ENCODE measurements around the gene PHACTR1. TPM values are rescaled to one million over a fixed set of nuclear protein-coding genes. Genes with fewer than 3 reads are reported as not detected.

The PHACTR1 gene
- total and polyA plus RNA-seq, 2 of the 4 experiments (the other 2 are of a cell fraction), result not detected

- Histone ChIP-seq H3K27me3 (ENCODE audit: control insufficient read depth, insufficient read depth, low read length) (no peaks in the 10 kb centered on the region), H3K18ac (ENCODE audit: low read depth, low read length) (no peak overlapping the region), H2AFZ (replicated peaks; ENCODE audit: low read length, poor library complexity) (no peak overlapping the region), H4K8ac (ENCODE audit: low read depth in 2 of 2, low read length in 2 of 2) (no peak overlapping the region), H3K79me1 (ENCODE audit: low read depth in 1 of 2, low read length in 2 of 2) (no peaks in the 10 kb centered on the region), H3K4me2 (ENCODE audit: low read depth, low read length) (no peak overlapping the region), H2AK9ac (replicated peaks; ENCODE audit: low read depth, low read length, poor library complexity) (no peak overlapping the region), H3K9ac (ENCODE audit: low read depth, low read length) (no peak overlapping the region), H2BK120ac (ENCODE audit: low read depth, low read length) (no peak overlapping the region), H3K14ac (replicated peaks; ENCODE audit: low read depth, low read length) (no peak overlapping the region), H3K4me3 (ENCODE audit: insufficient read depth, low read depth, low read length) (no peak overlapping the region), H4K20me1 (ENCODE audit: insufficient read depth, low read length) (no peaks in the 10 kb centered on the region), H3K4me1 (ENCODE audit: control insufficient read depth, insufficient read depth, low read length) (no peaks in the 10 kb centered on the region), H4K5ac (ENCODE audit: low read depth, low read length) (no peak overlapping the region), H2AK5ac (ENCODE audit: low read depth, low read length) (no peak overlapping the region), H3K27ac (ENCODE audit: insufficient read depth, low read length) (no peak overlapping the region), H3K9me1 (ENCODE audit: insufficient read depth, low read length) (no peaks in the 10 kb centered on the region), H4K91ac (ENCODE audit: insufficient read depth, low read depth, low read length) (no peak overlapping the region), H3K4ac (ENCODE audit: low read depth, low read length) (no peak overlapping the region), H2BK20ac (ENCODE audit: low read depth, low read length) (no peak overlapping the region), H2BK5ac (ENCODE audit: low read depth, low read length, poor library complexity, severe bottlenecking) (no peak overlapping the region), H3K23ac (ENCODE audit: low read depth, low read length) (no peak overlapping the region), H3K9me3 (ENCODE audit: control insufficient read depth, insufficient read depth, low read length) (no peaks in the 10 kb centered on the region), H3K36me3 (ENCODE audit: control insufficient read depth, insufficient read depth, low read length) (no peaks in the 10 kb centered on the region), H2BK15ac (ENCODE audit: low read depth, low read length) (no peak overlapping the region), H3K56ac (ENCODE audit: extremely low read depth, insufficient read depth, low read length) (no peak overlapping the region)
- DNase-seq, result no peak
- ChIA-PET POLR2A (ENCODE audit: unreplicated experiment) (no interaction called here), CTCF (no interaction called here)
- in situ Hi-C loops (cut with MboI; ENCODE audit: low sequenced_read_pairs), result no loop called here
- dilution Hi-C loops (cut with HindIII; ENCODE audit: low sequenced_read_pairs, unreplicated experiment), result no loop called here
- BruUV-seq (replicated peaks), result no TSS peak
- ATAC-seq (ENCODE audit: low read depth), result no peak
- TF ChIP-seq FOS (IDR thresholded peaks at IDR 0.05; ENCODE audit: low read depth, low read length) (no peak), CTCF (conservative IDR thresholded peaks at IDR 0.05; ENCODE audit: low read depth, low read length) (no peak), POLR2A (IDR thresholded peaks at IDR 0.05; ENCODE audit: low read depth, low read length) (no peak), ELK1 (IDR thresholded peaks at IDR 0.05; ENCODE audit: borderline replicate concordance, low read depth, low read length) (no peak), SMC3 (IDR thresholded peaks at IDR 0.05; ENCODE audit: low read depth, low read length) (no peak), NFE2L2 (IDR thresholded peaks at IDR 0.05; ENCODE audit: low read depth, low read length) (no peak), MXI1 (IDR thresholded peaks at IDR 0.05; ENCODE audit: borderline replicate concordance, low read depth, low read length) (no peak), CEBPB (IDR thresholded peaks at IDR 0.05; ENCODE audit: low read depth, low read length) (no peak), CHD1 (IDR thresholded peaks at IDR 0.05; ENCODE audit: low read depth, low read length) (no peak), RFX5 (IDR thresholded peaks at IDR 0.05; ENCODE audit: low read depth, low read length) (no peak), RAD21 (IDR thresholded peaks at IDR 0.05; ENCODE audit: low read length) (no peak), MAFK (IDR thresholded peaks at IDR 0.05; ENCODE audit: low read depth, low read length) (no peak), BHLHE40 (IDR thresholded peaks at IDR 0.05; ENCODE audit: low read depth, low read length) (no peak), MAZ (IDR thresholded peaks at IDR 0.05; ENCODE audit: borderline replicate concordance, low read depth, low read length) (no peak), RCOR1 (IDR thresholded peaks at IDR 0.05; ENCODE audit: insufficient replicate concordance, low read length) (no peak)
- TF ChIP-seq, protein P1, sequence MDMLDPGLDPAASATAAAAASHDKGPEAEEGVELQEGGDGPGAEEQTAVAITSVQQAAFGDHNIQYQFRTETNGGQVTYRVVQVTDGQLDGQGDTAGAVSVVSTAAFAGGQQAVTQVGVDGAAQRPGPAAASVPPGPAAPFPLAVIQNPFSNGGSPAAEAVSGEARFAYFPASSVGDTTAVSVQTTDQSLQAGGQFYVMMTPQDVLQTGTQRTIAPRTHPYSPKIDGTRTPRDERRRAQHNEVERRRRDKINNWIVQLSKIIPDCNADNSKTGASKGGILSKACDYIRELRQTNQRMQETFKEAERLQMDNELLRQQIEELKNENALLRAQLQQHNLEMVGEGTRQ (IDR thresholded peaks at IDR 0.05; ENCODE audit: low read depth, low read length), result no peak
- intact Hi-C loops (cut with micrococcal nuclease), result no loop called here
- no CpG with 5 or more reads among the region's 4 CpGs for WGBS, 2 experiments (ENCODE audit: extremely low coverage in 2 of 2, insufficient read length in 1 of 2)
Observed at GRCh38 chr6:13131935-13132661, 415.5 kb downstream of the PHACTR1 start.
